ENCODE data around the gene XXYLT1. TPM values are rescaled to one million over a fixed set of nuclear protein-coding genes. Genes with fewer than 3 reads are reported as not detected.
A peak's percentile ranks its signal among the peaks of the same experiment; 100 is the strongest.
"Not testable (repeated sequence)": the region's sequence is repeated elsewhere in the genome, so short reads cannot be mapped to it uniquely, and the experiment has no call there.

Gene XXYLT1
- total RNA-seq, 1 experiment from 2014 or later = 49.1 TPM

DNA sequence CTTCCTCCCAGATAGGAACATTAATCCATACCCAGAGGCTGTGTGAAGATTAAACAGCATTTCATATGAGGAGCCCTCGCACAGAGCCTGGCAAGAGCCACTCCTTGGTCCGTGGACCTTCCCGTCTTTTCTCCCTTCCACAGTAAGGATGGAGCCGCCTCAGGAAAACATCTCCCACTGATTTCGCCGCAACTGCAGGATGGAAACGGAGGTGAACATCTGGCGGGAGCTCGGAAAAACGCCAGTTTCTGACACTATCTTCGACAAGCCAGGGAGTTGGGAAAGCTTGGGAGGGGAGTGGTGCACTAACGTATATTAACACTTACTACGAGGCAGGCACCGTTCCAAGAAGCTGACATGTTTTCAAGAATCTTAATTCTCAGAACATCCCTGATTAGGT is 157.9 kb downstream of the XXYLT1 start:
- DNase-seq (ENCODE audit: low spot score) = no peak

DNA sequence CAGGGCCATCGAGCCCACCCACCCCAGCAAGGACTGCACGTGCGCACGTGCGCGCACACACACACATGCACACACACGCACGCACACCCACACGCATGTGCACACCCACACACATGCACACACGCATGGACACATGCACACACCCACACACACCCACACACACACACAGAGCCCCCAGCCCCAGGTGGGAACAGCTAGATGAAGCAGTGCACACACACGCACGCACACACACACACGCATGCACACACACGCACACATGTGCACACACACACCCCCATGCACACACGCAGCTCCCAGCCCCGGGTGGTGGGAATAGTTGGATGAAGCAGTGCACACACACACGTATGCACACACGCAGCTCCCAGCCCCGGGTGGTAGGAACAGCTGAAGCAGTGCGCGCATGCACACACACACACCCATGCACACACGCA is 158.6 kb downstream of the XXYLT1 start:
- no peak for DNase-seq (ENCODE audit: low spot score)

DNA sequence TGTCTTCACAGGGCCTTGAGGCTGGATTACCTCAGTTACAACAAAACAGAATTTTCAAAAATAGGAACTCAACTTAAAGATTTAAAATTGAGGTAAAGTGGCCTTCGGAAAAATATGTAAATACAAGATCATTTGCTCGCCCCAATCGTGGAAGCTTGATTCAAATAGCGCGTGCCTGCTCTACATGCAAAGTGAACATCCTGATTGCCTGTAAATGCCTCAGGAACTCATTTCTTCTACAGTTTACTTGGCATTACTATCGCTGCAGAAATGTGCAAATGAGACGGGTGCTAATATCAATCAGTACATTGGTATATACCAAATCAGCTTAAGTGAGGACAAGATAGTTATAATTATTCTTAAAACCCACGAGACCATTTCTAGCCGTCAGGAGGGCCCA is 159.2 kb downstream of the XXYLT1 start:
- no peak for DNase-seq (ENCODE audit: low spot score)

DNA sequence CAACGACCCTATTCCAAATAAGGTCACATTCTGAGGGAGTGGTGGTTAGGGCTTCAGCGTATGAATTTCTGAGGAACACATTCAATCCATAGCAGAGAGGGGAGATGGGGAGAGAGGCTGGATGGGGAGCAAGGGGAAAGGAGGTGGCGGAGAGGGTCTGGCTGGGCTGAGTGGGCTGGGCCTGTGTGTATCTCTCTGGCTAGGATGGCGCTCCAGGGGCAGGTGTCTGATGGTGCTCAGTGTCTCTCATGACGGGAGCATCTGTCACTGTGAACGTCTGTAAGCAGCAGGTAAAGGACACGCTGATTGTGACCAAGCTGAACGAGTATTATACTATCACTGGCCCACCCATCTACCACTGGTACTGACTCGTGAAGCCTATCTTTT is 159.6 kb downstream of the XXYLT1 start:
- no peak for DNase-seq (ENCODE audit: low spot score)

DNA sequence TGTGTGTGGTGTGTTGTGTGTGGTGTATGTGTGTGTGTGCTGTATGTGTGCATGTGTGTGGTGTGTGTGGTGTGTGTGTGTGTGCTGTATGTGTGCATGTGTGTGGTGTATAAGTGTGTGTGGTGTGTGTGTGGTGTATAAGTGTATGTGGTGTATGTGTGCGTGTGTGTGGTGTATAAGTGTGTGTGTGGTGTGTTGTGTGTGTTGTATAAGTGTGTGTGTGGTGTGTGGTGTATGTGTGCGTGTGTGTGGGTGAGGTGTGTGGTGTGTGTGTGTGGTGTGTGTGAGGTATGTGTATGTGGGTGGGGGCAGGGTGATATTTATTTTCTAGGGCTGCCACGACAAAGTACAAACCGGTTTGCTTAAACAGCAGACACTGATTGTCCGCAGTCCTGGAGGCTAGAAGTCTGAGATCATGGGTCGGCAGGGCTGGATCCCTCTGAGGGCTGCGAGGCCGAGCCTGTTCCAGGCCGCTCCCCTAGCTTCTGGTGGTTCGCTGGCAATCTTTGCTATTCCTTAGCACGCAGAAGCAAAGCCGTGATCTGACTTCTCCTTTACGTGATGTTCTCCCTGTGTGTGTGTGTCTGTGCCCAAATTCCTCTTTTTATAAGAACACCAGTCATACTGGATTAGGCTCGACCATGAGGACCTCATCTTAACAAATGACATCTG is 160.2 kb downstream of the XXYLT1 start:
- DNase-seq (ENCODE audit: low spot score) = no peak

DNA sequence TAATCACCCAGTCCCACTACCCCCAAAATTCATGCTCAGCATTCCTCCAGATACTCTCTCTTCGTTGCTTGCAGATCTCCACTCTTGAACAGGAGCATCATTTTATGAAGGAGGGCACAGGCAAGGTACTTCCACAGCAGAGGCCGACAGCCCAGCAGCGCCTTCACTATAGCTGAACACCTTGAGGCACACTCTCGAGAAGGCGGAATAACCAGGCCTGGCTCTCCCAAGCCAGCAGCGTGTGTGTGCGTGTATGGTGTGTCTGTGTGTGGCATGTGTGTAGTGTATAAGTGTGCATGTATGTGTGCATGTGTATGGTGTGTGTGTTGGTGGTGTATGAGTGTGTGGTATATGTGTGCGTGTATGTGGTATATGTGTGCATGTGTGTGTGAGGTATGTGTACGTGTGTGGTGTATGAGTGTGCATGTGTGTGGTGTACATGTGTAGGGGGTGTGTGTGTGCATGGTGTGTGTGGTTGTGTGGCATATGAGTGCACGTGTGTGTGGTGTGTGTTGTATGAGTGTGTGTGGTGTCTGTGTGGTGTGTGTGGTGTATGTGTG is 161.8 kb downstream of the XXYLT1 start:
- DNase-seq (ENCODE audit: low spot score) = no peak

DNA sequence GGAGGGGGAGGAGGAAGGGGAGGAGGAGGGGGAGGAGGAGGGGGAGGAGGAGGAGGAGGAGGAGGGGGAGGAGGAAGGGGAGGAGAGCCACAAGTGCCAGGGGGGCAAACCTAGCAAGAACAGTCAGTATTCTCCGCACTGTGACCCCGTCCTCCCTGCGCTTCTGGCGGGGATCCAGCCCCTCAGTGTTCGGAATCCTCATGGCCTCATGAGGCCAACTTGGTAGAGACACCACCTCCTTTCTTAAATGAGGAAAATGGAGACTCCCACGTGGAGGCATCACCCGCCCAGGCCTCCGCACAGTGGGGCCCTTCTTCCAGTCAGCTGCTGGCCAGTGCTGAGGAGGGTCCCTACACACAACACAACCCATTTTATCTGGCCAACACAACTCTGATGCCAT is 163.4 kb downstream of the XXYLT1 start:
- no peak for DNase-seq (ENCODE audit: low spot score)

DNA sequence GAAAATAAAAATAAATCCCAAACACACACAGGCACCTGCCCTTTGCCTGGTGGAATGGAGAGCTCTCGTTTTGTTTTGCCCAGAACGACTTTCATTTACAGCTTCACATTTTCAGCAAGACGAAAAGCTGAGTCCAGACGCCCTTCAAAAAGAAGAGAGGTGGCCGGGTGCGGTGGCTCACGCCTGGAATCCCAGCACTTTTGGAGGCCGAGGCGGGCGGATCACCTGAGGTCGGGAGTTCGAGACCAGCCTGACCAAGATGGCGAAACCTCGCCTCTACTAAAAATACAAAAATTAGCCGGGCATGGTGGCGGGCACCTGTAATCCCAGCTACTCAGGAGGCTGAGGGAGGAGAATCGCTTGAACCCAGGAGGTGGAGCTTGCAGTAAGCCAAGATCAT is 163.9 kb downstream of the XXYLT1 start:
- DNase-seq (ENCODE audit: low spot score) = not testable (repeated sequence)

DNA sequence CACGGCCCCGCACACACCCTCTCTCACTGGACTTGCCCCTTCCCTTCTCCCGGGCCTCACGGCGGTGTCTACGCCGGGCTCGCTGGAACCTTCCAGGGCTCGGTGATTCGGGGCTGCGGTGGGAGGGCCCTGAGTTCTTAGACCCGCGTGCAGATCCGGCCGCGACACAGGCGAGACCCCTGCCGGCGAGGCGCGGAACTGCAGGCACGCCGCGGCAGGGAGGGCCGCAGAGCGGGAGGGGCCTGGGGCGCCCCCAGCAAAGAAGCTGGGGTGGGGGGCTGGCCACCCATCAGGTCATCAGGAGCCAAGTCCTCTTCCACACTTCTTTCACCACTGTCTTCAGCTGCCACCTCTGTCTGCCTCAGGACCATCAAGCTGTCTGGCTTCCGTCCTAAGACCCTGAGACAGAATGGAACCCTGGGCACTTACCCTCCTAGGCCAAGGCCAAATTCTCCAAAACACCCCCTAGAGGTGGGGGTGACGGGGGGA is 164.5 kb downstream of the XXYLT1 start:
- no peak for DNase-seq (ENCODE audit: low spot score)

DNA sequence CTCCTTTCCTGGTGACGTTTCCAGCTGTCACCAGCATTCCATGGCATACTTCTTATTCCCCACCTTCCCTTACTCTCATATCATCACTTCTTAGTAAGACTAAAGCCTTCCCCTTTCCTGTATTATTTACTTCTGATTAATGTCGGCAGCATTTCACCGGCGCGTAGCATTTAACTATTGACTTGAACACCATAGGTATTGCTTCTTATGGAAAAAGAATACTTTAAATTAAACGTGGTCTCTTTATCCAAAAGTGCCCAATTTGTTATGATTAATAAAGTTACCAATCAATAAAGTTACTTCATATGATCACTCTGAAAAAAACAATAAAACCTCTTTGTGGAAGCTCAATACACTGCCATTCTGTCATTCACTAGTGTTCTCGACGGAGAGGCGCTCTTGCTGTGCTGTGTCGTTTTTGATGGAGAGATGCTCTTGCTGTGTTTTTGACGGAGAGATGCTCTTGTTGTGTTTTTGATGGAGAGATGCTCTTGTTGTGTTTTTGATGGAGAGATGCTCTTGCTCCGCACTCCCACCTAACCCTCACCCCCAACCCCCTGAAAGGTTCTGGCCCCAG is 165.0 kb downstream of the XXYLT1 start:
- DNase-seq (ENCODE audit: low spot score) = no peak

DNA sequence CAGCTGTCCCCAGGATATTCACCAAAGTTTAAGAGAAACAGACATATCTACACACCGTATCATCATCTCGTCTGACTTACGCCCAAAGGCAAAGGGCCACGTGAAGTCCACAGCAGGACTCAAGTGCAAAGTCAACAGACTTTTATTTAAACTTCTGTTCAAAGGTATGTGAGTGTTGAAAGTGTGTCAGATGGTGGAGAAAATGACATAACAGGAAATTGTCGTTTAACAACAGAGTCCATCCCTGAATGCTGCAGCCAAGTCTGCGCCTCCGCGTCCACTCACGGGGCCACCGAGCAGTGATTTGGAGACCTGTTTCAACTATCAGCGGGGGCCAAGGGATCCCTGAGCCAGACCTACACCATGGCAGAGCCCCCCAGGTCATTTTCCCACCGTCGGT is 165.6 kb downstream of the XXYLT1 start:
- no peak for DNase-seq (ENCODE audit: low spot score)

DNA sequence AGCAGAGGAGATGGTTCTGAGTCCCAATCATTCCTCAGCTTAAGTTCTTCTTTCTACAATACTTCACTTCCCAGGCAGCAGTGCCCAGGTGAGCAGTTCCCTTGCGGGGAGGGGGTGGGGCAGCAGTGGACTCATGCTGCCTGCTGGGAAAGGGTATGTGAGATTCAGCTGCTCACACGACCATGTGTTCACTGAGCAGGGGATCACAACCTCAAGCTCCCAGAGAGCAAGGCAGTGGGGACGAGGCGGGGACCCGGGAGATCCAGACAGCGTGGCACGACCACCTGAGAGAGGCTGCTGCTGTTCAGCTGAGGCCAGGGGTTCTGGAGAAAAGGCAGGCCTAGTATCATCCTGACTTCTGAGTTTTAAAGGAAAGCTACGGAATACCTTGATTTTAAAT is 166.6 kb downstream of the XXYLT1 start:
- DNase-seq (ENCODE audit: low spot score) = no peak

DNA sequence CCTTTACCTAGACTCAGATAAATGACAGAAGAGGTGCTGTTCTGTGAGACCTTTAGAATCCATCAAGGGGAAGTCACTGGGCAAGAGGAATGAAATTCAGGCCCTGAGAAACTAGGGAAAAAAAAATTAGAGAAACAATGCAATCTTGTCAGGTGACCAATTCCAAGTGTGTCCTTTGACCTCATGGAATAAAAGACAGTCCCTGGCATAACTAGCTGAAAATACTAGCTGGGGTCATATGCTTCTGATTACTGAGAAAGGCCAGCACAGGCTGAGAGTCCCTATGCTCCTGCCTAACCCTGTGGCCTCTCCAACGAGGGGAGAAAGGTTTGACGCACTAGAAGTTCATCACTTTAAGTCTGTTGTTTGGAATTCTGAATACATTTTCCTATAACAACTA is 167.3 kb downstream of the XXYLT1 start:
- DNase-seq (ENCODE audit: low spot score) = no peak

DNA sequence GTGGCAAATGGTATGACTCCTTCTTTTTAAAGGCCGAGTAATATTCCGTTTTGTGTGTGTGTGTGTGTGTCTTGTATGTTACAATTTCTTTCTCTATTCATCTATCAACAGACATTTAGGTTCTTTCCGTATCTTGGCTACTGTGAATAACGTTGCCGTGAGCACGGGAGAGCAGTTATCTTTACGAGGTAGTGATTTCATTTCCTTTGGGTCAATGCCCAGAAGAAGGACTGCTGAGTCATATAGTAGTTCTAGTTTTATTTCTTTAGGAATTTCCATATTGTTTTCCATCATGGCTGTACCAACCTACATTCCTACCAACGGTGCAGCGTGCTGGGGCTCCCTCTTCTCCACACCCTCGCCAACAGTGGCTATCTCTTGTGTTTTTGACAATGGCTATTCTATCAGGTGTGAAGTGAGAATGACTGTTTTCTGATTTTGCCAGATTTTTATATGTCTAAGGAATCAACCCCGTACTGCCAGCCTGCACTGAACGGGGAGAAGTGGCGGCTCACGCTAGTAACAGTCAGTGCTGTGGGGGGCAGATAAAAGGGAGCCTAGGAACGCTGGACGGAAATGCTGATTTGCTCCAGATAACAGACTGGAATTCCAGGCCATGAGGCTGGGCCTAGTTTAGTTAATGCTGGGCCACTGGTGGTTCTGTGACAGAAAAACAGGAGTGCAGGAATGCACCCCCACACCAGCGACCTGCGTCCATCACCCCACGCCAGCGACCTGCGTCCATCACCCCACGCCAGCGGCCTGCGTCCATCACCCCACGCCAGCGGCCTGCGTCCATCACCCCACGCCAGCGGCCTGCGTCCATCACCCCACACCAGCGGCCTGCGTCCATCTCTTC is 168.1 kb downstream of the XXYLT1 start:
- peak; percentile 98 for DNase-seq (ENCODE audit: low spot score)

DNA sequence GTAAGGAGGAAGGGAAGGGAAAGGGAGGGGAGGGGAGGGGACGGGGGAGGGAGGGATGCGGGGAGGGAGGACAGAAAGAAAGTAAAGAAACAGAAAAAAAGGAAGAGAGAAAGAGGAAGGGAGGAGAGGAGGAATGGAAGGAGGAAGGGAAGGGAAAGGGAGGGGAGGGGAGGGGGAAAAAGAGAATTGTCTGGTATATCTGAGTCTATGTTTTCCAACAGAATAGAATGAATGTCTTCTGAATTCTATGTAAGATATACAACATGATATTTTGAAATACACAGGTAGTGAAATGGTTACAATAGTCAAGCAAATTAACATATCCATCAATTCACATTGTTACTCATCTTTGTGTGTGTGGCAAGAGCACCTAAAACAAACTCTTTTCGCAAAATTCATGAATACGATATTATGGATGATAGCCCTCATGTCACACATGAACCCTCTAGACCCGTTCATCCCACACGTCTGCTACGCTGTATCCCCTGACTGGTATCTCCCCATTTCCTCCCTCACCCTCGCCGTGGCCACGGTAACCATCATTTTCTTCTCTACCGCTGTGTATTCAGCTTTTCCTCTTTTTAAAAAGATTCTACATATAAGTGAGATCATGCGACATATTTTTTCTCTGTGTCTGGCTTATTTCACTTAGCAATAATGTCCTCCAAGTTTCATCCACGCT is 168.9 kb downstream of the XXYLT1 start:
- no peak for DNase-seq (ENCODE audit: low spot score)

DNA sequence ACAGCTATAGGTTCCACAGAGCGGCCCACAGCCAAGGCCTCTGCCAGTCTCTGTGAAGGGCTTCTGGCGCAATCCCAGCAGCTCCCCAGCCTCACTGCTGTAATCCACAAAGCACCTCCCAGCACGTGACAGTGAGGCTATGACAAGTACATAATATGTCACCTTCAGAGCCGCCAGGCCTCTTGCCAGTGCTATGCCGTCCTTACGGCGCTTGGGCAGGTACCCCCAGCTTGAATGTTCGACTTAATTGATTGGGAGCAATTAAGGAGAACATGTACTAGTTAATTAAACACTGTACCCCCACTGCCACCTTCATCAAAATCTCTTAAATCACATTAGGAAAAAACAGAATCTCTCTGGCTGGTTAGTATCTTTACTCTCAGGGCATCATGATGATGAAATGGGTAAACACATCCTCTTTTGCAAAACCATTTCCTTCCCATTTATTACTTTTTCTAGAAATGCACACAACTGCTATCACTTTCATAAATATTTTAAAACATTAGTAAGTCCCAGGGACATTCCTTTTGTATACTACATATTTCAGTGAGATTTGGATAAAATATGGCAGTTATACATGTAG is 169.9 kb downstream of the XXYLT1 start:
- DNase-seq (ENCODE audit: low spot score) = peak; percentile 47

DNA sequence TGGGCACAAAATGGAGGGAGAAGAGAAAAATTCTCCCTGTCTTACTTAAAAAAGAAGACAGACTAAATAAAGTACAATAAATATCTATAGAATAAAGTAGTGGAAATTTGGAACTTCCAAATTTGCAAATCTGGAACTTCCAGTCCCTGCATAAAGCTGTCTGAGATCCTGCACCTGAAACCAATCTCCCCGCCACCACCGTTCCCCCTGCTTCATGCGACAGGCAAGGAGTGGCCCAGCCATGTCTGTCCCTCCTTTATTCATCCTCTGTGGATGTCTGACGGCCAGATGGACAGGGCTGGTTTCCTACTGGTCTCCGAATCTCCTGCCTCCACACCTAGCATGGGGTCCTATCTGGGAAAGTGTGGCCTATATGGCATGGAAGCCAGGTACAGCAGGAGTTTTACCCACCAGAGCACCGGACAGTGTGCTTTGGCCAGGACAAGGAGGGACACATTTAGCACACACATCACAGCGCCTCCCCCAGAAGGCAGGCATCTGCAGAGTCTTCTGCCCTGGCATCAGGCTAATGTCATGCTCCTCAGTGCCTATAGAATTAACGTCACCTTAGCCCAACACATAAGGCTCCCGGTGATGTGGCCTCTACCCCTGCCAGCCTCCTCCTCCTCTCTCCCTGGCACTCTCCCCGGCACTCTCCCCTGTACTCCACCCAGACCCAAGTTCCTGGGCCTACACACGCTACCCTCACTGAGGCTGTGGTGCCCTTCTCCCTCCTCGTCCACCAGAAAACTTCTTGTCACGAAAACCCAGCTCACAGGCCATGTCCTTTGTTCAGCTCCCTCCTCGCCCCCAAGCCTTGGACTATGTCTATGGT is 170.8 kb downstream of the XXYLT1 start:
- DNase-seq (ENCODE audit: low spot score) = no peak

DNA sequence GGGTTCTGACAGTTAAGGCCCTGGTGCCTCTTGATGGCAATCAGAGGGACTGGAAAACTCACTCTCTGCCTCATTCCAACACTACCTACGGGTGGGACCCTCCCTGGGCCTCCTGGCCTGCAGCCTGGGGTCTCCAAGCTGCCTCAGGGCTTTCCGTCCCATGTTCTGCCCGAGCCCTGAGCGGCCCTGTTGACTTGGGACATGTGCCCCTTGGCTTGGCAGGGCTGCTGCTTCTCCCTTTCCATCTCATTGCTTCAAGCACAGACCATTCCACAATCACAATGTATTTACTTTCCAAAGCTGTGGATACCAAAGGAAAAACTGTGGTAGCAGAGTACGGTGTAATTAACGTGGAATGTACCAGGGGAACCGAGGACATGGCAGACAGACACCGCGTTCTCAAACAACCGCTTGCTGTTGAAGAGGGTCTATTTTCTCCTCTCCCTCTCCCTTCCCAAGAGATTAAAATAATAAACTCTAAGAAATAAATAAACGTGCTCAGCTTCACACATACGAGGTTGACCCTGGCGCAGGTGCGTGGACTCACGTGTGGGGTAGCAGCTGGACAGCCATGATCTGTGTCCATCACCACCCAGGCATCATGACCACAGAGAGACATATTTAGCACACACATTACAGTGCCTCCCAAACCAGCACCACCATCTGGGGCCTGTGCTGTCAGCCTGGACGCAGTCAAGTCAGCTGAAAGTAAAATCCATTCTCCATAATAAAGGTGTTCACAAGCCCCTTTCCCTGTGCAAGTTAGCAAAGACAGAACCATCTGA is 172.0 kb downstream of the XXYLT1 start:
- DNase-seq (ENCODE audit: low spot score) = no peak

DNA sequence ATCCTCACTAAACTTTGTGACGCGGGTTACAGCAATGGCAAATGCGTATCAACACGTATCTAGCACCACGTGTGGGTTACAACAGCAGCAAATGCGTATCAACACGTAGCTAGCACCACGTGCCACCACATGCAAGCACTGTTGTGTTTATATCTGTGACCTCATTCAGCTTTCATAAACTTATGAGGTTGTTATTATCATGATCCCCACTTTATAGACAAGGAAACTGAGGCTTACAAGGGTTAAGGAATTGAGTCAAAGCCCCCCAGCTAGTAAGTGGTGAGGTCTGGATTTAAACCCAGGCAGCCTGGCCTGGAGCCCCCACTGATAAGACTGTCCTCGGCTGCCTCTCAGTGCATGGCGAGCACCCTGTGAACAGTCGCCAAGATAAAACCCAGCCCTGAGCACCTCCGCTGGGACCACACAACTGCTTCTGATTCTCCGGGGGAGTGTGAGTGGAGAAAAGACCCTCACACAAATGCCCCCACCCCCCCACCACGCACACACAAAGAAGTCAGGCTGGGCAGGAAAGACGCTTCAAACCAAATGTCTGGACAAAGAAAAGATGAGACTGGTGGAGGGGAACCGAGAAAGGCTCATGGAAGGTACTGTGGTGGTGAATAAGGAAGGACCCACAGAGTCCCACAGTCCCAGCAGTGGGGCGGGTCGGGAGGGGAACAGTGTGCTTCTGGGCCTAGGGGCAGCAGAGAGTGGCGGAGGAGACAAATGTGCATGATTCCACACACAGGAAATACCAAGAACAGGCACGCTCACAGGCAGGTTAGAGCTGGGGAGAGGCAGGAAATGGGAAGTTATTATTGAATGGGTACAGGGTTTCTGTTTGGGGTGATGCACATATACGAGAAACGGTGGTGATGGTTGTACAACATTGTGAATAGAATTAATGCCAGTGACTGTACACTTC is 173.4 kb downstream of the XXYLT1 start:
- no peak for DNase-seq (ENCODE audit: low spot score)
